B cell (primary cell): Measurements from ENCODE around the gene SIPA1L3. TPM values are rescaled to one million over a fixed set of nuclear protein-coding genes. Genes with fewer than 3 reads are reported as not detected.
A peak's percentile ranks its signal among the peaks of the same experiment; 100 is the strongest.

Experiments
- ATAC-seq: fragments of 200-7000 bp; cut with Tn5 transposase; one replicate; pipeline ENCODE4 v1.10.0; 2021; ENCODE audit warnings: low read depth, mild to moderate bottlenecking, moderate number of reproducible peaks, moderate library complexity
- CTCF ChIA-PET: fragments of 350-600 bp; sonication (Branson Sonifier 250); formaldehyde crosslinking; loops from one replicate; lab custom pipeline; 2021; ENCODE audit warnings: antibody characterized with exemption, inconsistent platforms; lab: Charles Lee
- POLR2A ChIA-PET: fragments of 350-600 bp; sonication (Branson Sonifier 250); formaldehyde crosslinking; loops from one replicate; lab custom pipeline; 2021; ENCODE audit warnings: antibody characterized with exemption; lab: Charles Lee
- DNase-seq: peaks from one replicate; pipeline ENCODE4 v3.0.0; 2013
- H2AFZ ChIP-seq: 2 replicates; pipeline ENCODE4 v1.6.1; 2012; ENCODE audit warnings: mild to moderate bottlenecking, low read depth, low read length; ENCODE audit not compliant: insufficient read depth, poor library complexity, severe bottlenecking
- H3K27ac ChIP-seq, 2 donors: 1 replicate in 1 of 2; 2 replicates in 1 of 2; pipeline ENCODE4 v1.5.1; 2012 to 2013; ENCODE audit warnings: low read length in 2 of 2, mild to moderate bottlenecking in 2 of 2, moderate library complexity in 1 of 2
- H3K27me3 ChIP-seq, 4 experiments: fragments of 200-600 bp in 1 of 4; sonication (generic) in 1 of 4; replicated peaks in 1 of 4; 1 replicate in 2 of 4; 2 replicates in 2 of 4; pipeline versions ENCODE4 v1.6.1 to v1.7.0; 2013 to 2016; ENCODE audit warnings: low read length in 3 of 4, mild to moderate bottlenecking in 2 of 4, mixed read lengths in 1 of 4, moderate library complexity in 1 of 4; ENCODE audit not compliant: insufficient read depth in 4 of 4, control insufficient read depth in 3 of 4; ENCODE audit errors: control extremely low read depth in 1 of 4
- H3K36me3 ChIP-seq, 2 experiments: replicated peaks in 1 of 2; 1 replicate in 1 of 2; 2 replicates in 1 of 2; pipeline versions ENCODE4 v1.6.1 to v1.7.1; 2013; ENCODE audit warnings: low read length in 1 of 2; ENCODE audit not compliant: insufficient read depth in 2 of 2, control insufficient read depth in 1 of 2; ENCODE audit errors: control extremely low read depth in 1 of 2, extremely low read depth in 1 of 2
- H3K4me1 ChIP-seq, 2 donors: fragments of 200-600 bp in 1 of 2; sonication (generic) in 1 of 2; 1 replicate in 1 of 2; 2 replicates in 1 of 2; pipeline versions ENCODE4 v1.5.1 to v1.6.1; 2013 to 2017; ENCODE audit warnings: low read length in 2 of 2; ENCODE audit not compliant: control insufficient read depth in 2 of 2, insufficient read depth in 2 of 2
- H3K4me2 ChIP-seq: replicated peaks from 2 replicates; pipeline ENCODE3; 2012; ENCODE audit warnings: mild to moderate bottlenecking, low read depth, low read length; ENCODE audit not compliant: poor library complexity, severe bottlenecking
- H3K4me3 ChIP-seq, 5 experiments: fragments of 200-600 bp in 1 of 5; sonication (generic) in 1 of 5; 1 replicate in 3 of 5; 2 replicates in 2 of 5; pipeline versions ENCODE4 v1.5.1 to v1.7.0; 2011 to 2016; ENCODE audit warnings: low read length in 4 of 5, mild to moderate bottlenecking in 4 of 5, low read depth in 2 of 5, control low read depth in 1 of 5, moderate library complexity in 1 of 5; ENCODE audit not compliant: insufficient read depth in 1 of 5; ENCODE audit errors: control extremely low read depth in 1 of 5, extremely low read depth in 1 of 5
- H3K79me2 ChIP-seq: fragments of 200-600 bp; sonication (generic); one replicate; pipeline ENCODE4 v1.6.0; 2016; ENCODE audit warnings: low read length; ENCODE audit not compliant: control insufficient read depth, insufficient read depth
- H3K9ac ChIP-seq: fragments of 200-600 bp; sonication (generic); 2 replicates; pipeline ENCODE4 v1.6.1; 2017; ENCODE audit warnings: mild to moderate bottlenecking, low read length, moderate library complexity
- H3K9me3 ChIP-seq, 3 donors: one replicate each; pipeline versions ENCODE4 v1.6.1 to v1.7.1; 2013; ENCODE audit warnings: low read length in 2 of 3; ENCODE audit not compliant: control insufficient read depth in 2 of 3, insufficient read depth in 1 of 3; ENCODE audit errors: control extremely low read depth in 1 of 3
- H4K20me1 ChIP-seq: 2 replicates; pipeline ENCODE4 v1.6.0; 2012; ENCODE audit warnings: mild to moderate bottlenecking, low read length; ENCODE audit not compliant: insufficient read depth, control insufficient read depth, poor library complexity, severe bottlenecking
- H3K27ac Mint-ChIP-seq: one replicate; pipeline ENCODE4 v1.8.0; 2021; ENCODE audit warnings: mixed read lengths
- H3K27me3 Mint-ChIP-seq: one replicate; pipeline ENCODE4 v1.8.0; 2021; ENCODE audit warnings: mixed read lengths
- H3K4me1 Mint-ChIP-seq: one replicate; pipeline ENCODE4 v1.8.0; 2021; ENCODE audit warnings: mixed read lengths
- H3K4me3 Mint-ChIP-seq: one replicate; pipeline ENCODE4 v1.8.0; 2021; ENCODE audit warnings: mixed read lengths
- H3K9me3 Mint-ChIP-seq: one replicate; pipeline ENCODE4 v1.8.0; 2022; ENCODE audit warnings: mixed read lengths; ENCODE audit not compliant: insufficient read depth
- EZH2 ChIP-seq: IDR thresholded peaks from 2 replicates; pipeline ENCODE4 v1.6.1; 2012; ENCODE audit warnings: borderline replicate concordance, low read depth, mild to moderate bottlenecking, moderate library complexity, low read length; ENCODE audit not compliant: insufficient read depth, poor library complexity, severe bottlenecking
- WGBS: methylation state at CpG from one replicate; pipeline ENCODE4 v1.1.5; 2013; ENCODE audit warnings: missing lambda C conversion rate; ENCODE audit not compliant: insufficient coverage; 5-methylcytosine and 5-hydroxymethylcytosine counted together
- intact Hi-C: fragments of 100-400 bp; cut with micrococcal nuclease; formaldehyde crosslinking; loops from one replicate; pipeline ENCODE4 v1.10.0; 2022
- polyA plus RNA-seq: library from polyadenylated mRNA; depleted of rRNA; stranded (reverse); fragments of >200 nt; gene quantifications from 2 replicates; pipeline ENCODE4 v1.2.3, GENCODE V29; 2012
- total RNA-seq, 2 donors: library from RNA; stranded (reverse); fragments of 120-200 nt in 1 of 2; gene quantifications; 1 replicate in 1 of 2; 2 replicates in 1 of 2; pipeline versions ENCODE4 v1.2.3 to v1.2.4, GENCODE V29; 2013 to 2022
- TF ChIP-seq, protein P1 (sequence below): fragments of 200-600 bp; IDR thresholded peaks from one replicate; pipeline ENCODE4 v1.8.0; 2022; ENCODE audit warnings: antibody characterized with exemption, mild to moderate bottlenecking

The SIPA1L3 gene
- total and polyA plus RNA-seq, 2 donors (not counting 1 experiment from before 2014, with no cell fraction given) = 48.3 to 295 TPM

DNA sequence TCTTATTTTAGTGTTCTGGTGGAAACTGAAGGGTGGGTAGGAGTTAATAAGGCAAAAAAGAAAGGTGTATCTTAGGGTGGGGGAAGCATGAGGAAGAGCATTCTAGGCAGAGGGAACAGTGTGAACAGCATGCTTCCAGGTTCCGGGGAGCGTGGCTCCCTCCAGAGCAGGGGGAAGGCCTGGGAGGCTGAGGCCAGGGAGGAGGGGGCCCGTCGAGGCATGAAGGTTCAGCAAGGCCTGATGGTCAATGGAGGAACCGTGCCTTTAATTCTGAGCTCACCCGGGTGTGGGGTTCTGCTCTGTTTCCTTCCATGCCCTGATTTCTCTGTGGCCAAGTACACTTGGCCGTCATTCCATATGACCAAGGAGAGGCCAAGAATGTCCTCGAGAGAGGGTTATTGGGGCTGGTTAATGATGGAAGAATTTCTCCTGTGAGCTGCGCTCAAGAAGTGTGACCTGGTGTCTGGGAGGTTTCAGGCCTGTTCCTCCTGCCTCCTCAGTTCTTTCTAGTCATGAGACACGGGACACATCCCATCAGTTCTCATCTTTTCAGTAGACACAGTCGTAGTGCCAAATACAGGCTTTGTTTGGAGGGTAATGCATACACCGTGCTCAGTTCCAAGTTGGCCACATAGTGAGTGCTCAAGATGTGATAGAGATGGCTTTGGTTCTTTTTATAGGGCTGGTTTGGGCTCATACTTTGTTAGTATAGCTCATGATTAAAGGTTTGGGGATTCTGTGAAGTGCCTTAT lies 73.6 kb downstream of the SIPA1L3 start:
- intact Hi-C loops = no loop called here
- TF ChIP-seq EZH2 = no peak
- TF ChIP-seq, protein P1, sequence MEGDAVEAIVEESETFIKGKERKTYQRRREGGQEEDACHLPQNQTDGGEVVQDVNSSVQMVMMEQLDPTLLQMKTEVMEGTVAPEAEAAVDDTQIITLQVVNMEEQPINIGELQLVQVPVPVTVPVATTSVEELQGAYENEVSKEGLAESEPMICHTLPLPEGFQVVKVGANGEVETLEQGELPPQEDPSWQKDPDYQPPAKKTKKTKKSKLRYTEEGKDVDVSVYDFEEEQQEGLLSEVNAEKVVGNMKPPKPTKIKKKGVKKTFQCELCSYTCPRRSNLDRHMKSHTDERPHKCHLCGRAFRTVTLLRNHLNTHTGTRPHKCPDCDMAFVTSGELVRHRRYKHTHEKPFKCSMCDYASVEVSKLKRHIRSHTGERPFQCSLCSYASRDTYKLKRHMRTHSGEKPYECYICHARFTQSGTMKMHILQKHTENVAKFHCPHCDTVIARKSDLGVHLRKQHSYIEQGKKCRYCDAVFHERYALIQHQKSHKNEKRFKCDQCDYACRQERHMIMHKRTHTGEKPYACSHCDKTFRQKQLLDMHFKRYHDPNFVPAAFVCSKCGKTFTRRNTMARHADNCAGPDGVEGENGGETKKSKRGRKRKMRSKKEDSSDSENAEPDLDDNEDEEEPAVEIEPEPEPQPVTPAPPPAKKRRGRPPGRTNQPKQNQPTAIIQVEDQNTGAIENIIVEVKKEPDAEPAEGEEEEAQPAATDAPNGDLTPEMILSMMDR = no peak
- peak overlapping the region; percentile 89 to 92 for H3K27ac ChIP-seq
- no peak overlapping the region for H3K9ac ChIP-seq
- peak overlapping the region; percentile 65 for H3K4me3 Mint-ChIP-seq
- peaks cover 0 to 14% (median 0%) of the 10 kb centered on the region in 3 donors for H3K9me3 ChIP-seq
- peaks cover 0 to 18% of the 10 kb centered on the region in 2 experiments for H3K36me3 ChIP-seq
- ChIA-PET CTCF (interaction anchor here (1.1 kb wide), 1 partner anchor 78 kb away, joined by 3 read pairs; no protein-coding TSS in a partner anchor), POLR2A (interaction anchor here (0.6 to 3.6 kb wide), 3 partner anchors 24 to 57 kb away, joined by 4 to 43 read pairs (median 5); no protein-coding TSS in a partner anchor)
- H3K4me3 ChIP-seq = peak overlapping the region in 1 of 5 experiments; percentile 0
- no peaks in the 10 kb centered on the region for H3K27me3 Mint-ChIP-seq
- H3K9me3 Mint-ChIP-seq = no peaks in the 10 kb centered on the region
- ATAC-seq (no peak), DNase-seq (peak; percentile 35)
- H2AFZ ChIP-seq = no peak overlapping the region
- peaks cover 86% of the 10 kb centered on the region for H3K4me1 Mint-ChIP-seq
- peak overlapping the region; percentile 70 for H3K4me2 ChIP-seq
- no peaks in the 10 kb centered on the region for H4K20me1 ChIP-seq
- H3K27me3 ChIP-seq = no peaks in the 10 kb centered on the region
- WGBS = 40% methylated on average over 7 of the region's 12 CpGs
- peaks cover 85% of the 10 kb centered on the region for H3K79me2 ChIP-seq
- H3K27ac Mint-ChIP-seq = peak overlapping the region; percentile 94
- peaks cover 79 to 99% of the 10 kb centered on the region in 2 donors for H3K4me1 ChIP-seq
